HG02798 (cell line): ENCODE results near the gene OR2B3.
"Not testable (repeated sequence)": the region's sequence is repeated elsewhere in the genome, so short reads cannot be mapped to it uniquely, and the experiment has no call there.

Experiments used
- ATAC-seq: cut with Tn5 transposase; IDR thresholded peaks from one replicate; pipeline ENCODE4 v1.9.1; 2021; ENCODE audit warnings: mild to moderate bottlenecking; ENCODE audit not compliant: unreplicated experiment, poor library complexity

The OR2B3 gene

DNA sequence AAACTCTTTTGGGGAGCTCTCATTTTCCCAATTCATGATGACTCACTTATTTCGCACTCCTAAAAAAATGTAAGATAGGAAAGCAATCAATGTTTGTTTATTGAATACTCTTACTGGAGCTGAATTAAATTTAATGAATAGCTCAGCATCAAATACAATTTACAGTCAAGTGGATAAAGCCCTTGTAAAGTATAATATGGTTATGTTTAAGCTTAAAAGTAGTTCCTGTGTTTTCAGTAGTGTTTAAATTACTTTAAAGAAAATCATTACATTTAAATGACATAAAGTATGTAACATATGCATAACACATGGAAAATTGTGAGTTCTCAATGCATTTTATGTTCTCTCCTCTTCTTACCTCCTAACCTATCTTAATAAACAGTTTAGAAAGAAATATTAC, at the start of gene OR2B3:
OR2B3 (minus strand) TSS at position 101 of the 400 bp plus-strand sequence; CDS start at position 36, 65 bp downstream.
- ATAC-seq = no peak

DNA sequence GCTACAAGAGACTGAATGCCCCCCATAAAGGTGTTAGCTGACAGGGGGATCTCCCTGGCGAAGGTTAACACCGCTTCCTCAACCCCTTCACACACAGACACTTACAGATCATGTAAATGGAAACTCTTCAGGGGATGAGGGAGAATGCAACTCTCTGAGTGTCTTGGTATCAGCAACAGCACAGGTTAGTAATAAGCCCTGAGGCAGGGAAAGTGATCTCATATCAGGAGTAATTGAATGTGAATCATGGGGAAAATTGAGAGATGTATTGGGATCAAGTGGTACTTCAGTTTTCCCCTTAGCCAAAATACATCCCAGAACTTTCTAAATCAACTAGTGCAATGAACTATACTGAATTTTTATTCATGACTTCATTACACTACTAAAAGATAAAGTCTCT, 44.6 kb upstream of the OR2B3 start:
- no peak for ATAC-seq

GRCh38 chr6:29130644-29131043, 43.5 kb upstream of the OR2B3 start:
- no peak for ATAC-seq

DNA sequence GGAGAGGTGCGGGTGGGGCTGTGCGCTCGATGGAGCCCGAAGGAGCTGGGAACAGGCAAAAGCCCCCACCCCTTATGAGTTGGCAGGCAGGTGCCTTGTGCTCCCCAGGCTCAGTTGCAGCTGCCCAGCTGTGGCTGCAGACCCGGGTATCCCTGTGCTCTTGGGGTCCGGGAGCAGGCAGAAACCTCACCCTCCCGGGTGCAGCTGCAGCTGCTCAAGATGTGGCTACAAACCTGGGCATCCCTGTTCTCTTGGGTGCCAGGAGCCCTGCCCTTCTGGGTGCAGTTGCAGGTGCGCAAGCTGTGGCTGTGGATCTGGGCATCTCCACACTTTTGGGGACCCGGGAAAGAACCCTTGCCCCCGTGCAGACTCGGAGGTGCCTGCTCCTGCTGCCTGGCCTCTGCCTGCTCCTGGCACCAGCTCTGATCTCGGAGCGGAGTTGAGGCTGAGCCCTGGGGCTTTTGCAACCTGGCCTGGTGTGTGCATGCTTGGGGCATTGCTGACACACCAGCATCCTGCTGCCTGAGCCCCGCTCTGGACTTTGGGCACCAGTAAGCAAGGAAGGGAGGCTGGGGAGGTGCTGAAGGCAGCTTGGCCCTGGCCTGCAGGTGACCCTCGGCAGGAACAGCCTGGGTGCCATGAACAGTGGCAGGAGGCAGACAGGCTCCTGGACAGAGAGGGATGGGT, 42.4 kb upstream of the OR2B3 start:
- ATAC-seq = no peak

DNA sequence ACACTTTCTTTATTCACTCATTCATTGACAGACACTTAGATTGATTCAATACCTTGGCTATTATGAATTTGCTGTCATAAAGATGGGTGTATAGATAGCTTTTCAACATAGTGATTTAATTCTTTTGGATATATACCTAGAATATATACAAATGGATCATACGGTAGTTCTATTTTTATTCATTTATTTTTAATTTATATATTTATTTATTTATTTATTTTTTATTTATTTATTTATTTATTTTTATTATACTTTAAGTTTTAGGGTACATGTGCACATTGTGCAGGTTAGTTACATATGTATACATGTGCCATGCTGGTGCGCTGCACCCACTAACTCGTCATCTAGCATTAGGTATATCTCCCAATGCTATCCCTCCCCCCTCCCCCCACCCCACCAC, 27.9 kb upstream of the OR2B3 start:
- ATAC-seq = not testable (repeated sequence)

DNA sequence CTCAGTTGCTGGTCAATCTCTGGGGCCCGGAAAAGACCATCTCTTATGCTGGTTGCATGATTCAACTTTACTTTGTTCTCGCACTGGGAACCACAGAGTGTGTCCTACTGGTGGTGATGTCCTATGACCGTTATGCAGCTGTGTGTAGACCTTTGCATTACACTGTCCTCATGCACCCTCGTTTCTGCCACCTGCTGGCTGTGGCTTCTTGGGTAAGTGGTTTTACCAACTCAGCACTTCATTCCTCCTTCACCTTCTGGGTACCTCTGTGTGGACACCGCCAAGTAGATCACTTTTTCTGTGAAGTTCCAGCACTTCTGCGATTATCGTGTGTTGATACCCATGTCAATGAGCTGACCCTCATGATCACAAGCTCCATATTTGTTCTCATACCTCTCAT, 25.0 kb upstream of the OR2B3 start:
- no peak for ATAC-seq

DNA sequence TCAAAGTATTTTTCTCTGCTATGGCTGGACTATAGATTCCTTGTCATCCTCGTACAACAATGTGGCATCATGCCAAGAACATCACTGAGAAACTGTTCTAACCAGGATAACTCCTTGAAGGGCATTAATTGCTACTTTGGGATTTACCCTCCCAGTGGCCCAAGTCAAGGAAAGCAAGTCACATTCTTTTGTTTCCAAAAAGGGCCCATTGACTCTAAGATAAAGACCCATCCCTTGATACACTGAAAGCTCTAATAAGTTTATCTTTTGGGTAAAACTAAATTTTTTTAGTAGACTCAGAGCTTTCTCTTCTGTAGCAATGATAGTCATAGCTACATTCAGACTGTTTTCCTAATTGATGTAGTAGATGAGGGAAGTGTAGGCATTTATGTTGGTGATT, 20.6 kb upstream of the OR2B3 start, which contains the start of gene OR2J3:
OR2J3 (plus strand) TSS at position 301 of the 400 bp plus-strand sequence. CDS start 3,833 bp downstream, outside the sequence.
- no peak for ATAC-seq

- ATAC-seq = no peak
These were observed 12.1 kb upstream of the OR2B3 start, which contains the start of gene OR2J1 for GRCh38 chr6:29099190-29099589. OR2J1 (plus strand) TSS chr6:29099490; CDS start chr6:29100943, 1,453 bp downstream.

DNA sequence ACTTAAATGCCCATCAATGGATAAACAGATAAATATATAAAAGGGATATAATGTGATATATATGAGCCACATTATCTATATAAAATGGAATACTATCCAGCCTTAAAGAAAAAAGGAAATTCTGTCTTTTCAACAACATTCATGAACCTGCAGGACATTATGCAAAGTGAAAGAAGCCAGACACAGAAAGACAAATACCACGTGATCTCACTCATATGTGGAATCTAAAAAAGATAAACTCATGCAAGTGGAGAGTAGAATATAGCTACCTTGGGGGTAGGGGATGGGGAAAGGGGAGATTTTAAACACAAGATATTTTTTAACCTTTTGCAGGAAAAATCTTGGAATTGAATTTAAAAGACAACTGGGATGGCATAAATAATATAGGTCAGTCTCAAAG, 10.7 kb upstream of the OR2B3 start:
- ATAC-seq = no peak

DNA sequence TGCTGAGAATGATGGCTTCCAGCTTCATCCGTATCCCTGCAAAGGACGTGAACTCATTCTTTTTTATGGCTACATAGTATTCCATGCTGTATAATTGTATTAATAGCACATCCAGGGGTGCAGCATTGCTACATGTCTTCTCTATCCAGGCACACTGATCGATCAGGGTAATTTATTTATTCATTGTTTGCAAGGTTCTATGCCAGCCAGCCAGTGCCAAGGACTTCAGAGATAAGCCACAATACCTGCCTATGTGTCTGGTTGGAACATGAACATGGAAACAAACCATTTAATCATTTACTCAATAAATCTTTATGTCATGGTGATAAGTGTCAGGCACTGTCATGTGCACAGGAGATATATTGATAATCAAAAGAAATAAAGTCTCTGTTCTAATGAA, 5.8 kb upstream of the OR2B3 start:
- no peak for ATAC-seq

GRCh38 chr6:29082457-29082856, 4.7 kb downstream of the OR2B3 start:
- no peak for ATAC-seq

DNA sequence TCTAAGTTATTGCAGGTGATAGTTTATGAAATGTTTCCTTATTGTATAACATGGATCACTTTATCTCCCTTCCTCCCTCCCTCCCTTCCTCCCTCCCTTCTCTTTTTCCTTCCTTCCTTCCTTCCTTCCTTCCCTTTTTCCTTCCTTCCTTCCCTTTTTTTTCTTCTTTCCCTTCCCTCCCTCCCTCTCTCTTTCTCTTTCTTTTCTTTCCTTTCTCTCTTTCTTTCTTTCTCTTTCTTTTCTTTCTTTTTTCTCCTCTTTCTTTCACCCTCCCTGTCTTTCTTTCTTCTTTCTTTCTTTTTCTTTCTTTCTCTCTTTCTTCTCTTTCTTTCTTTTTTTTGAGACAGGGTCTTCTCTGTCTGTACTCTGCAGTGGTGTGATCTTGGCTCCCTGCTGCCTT, 5.8 kb downstream of the OR2B3 start:
- no peak for ATAC-seq

DNA sequence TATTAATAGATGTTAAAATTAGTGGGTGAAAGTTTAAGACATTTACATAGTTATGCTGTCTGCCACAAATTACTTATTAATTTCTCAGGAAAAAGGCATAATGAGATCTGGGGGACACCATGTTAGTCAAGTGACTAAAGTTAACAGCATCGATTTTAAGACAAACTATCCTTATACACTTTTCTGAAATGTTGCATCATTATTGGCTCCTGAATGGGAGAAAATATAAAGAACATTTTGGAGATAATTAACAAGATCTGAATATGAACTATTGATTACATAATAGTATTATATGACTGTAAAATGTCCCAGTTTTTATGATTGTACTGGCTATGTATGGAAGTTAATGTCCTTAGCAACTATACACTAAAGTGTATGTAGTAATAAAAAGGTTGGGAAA, 7.9 kb downstream of the OR2B3 start:
- no peak for ATAC-seq

DNA sequence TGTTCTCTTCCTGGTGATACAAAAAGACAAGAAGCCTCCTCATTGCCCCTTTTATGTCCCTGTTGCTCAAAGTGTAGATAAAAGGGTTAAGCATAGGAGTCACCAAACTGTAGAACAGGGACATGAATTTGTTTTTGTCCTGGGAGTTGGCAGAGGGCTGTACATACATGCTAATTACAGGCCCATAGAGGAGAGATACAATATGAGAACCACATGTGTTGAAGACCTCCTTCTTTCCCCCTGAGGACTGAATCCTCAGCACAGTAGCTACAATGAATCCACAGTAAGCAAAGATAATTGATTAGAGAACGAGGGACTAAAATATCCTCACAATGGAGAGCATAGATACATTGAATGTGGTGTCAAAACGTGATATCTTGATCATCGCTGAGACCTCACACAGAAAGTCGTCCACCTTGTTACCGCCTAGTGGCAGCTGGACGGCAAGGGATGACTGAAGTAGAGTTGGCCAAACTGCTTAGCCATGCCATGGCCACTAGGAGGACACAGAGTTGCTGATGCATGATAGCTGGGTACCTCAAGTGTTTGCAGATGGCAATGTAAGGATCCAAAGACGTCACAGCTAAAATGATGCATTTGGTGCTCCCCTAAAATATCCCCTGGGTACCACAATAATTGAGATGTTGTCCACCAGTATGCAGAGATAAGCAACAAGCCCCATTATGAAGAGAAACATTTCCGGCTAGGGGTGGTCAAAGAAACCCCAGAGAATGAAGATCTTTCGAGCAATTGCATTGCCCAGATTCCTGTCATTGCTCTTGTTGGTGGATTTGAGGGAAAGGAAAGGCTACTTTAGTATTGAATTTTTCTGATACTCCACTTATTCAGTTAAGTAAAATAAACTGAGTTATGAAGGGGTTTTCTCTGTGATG, 15.0 kb downstream of the OR2B3 start:
- ATAC-seq = peak; percentile 41

DNA sequence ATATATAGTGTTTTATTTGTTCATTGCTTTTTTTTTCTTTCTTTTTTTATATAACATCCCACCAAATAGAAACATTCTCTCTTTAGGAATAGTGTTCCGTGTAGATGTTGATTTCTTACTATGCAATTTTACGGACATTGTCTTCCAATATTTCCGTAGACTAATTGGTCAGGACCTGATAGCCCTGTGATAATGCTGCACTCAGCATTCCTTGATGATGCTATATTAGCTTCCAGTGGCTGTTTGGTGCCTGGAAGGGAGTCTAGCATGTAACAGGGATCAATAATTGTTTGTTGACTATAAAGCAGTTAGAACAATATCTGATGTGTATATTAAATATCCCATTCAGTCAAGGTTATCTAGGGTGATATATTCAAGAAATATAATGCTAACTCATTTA, 35.4 kb downstream of the OR2B3 start:
- ATAC-seq = no peak

DNA sequence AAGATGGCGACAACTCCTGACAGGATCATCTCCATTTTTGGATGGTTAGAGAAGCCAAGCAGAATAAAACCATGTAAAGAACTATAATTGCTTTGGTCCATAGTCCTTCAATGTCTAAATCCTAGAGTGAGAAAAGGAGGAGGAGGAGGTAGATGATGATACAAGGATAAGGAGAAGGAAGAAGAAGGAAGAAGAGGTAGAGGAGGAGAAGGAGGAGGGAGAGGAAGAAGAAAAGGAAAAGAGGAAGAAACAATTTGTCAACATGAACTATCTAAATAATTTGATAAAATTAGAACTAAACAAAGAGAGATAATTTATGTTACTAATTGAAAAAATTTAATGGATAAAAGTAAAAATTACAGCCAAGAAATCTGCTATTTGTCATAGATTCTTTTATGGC, 42.0 kb downstream of the OR2B3 start, which contains the start of gene OR2W1:
OR2W1 (minus strand) TSS at position 101 of the 400 bp plus-strand sequence; CDS start at position 101, 0 bp downstream.
- no peak for ATAC-seq
